ENCODE results near the gene ATP5F1B. TPM values are rescaled to one million over a fixed set of nuclear protein-coding genes. Genes with fewer than 3 reads are reported as not detected.

Gene ATP5F1B
- 303 and 479 TPM in 2 replicates for total RNA-seq

DNA sequence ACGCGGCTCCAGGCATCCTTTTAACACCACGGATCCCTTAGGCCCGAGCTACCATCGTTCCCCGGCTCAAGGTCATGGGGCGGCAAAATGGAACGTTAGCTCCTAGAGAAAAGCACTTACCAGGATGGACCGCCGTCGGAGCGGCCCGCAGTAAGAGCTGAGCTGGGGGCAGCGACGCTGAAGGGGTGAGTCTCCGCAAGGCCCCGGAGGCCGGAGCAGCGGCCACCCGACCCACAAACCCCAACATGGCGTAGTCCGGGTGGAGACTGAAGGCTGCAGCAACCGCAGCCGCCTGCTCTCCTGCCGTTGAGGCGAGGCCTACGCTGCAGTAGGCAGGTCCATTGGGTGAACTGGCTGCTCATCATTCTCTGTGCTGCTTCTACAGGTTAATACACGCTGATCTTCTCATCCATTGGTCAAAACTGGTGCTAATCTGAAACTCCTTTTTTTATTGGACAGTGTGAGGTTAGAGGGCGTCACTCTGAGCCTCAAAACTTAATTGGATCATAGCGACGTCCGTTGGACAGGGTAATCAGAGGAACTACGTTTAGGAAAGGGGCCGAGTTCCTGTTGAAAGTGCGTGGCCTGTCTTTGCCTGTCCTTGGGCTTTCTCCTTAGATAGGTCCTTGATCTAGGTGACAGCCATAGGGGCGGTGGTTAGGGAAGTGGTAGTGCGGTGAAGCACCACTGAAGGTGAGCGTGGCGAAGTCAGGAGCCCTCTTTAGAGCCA, at the start of gene ATP5F1B:
TSS of gene ATP5F1B (minus strand) at position 268 of the 730 bp plus-strand sequence. CDS start at position 247, 21 bp downstream.

DNA sequence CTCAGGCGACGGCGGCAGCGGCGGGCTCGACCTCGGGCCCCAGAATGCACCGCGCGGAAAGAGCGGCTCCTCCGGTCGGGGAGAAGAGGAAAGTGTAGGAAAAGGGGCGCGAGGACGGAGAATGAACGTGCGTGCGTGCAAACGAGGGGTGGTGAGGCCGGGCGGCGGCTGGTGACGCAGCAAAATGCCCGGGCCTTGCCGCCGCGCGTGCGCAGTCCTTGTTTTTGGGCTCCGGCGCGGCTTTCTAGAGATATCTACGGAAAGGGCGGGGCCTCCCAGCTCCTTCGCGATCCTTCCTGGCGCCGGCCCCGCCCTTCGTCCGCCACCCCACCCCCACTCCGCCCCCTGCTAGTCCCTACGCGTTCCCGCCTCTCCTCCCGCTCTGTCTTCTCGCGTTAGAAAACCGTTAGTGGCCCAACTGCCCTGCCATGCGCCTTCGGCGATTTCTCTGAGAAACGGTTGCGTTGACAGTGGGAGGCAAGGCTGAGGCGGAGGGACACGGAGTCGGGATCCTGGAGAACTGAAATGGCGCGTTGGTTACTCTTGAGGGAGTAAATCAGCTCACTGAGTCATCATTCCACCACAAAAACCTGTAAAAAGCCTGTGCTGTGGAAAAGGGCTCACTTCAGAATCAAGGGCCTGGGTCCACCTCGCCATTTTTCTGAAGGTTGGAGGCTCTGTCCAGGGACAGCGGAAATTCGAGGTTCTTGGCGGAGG, 42.5 kb upstream of the ATP5F1B start, which contains the start of gene PTGES3:
TSS of gene PTGES3 (minus strand) at position 156 of the 717 bp plus-strand sequence. CDS start 285 bp downstream, outside the sequence.

DNA sequence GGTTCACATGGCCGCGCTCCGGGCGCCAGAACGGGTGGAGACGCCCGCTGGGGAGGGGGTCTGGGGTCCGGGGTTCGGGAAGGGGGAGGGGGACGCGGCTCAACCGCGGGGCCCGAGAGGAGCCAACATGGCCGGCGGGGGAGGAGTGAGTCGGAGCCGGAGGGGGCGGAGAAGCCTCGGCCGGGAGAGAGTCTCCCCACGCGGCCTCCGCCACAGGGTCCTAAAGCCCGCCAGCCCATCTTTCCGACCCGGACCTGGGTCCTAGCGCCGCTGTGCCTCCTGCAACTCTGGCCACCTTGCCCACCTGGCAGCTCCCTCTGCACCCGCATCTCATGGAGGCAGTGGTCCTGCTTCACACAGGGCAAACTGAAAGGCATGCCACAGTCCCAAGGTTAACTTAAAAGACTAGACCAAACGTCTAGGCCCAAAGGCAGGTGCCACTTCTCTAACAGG, 15.6 kb downstream of the ATP5F1B start, which contains the start of gene BAZ2A:
TSS of gene BAZ2A (minus strand) at position 147 of the 453 bp plus-strand sequence. CDS start 12,796 bp downstream, outside the sequence.

Small RNA genes lying within 50 kb of the gene (small RNA-seq; reads per million reads assigned to genes)
- gene RN7SL809P = not detected
- not detected for gene RNU6-343P
- gene SNORD59A = 3,646 reads per million, percentile 100 among the genes with 10 or more reads in this experiment

Other genes starting within 250 kb of the ATP5F1B start
- 5.9 and 10.2 TPM in 2 replicates for gene TIMELESS, start 196.6 kb downstream of the ATP5F1B start, total RNA-seq
- gene MIP, start 191.3 kb downstream of the ATP5F1B start, total RNA-seq = not detected in 2 replicates
- 1.8 and 2.4 TPM in 2 replicates for gene SPRYD4, start 177.4 kb downstream of the ATP5F1B start, total RNA-seq
- under 0.01 TPM in 1 of 2 replicates, not detected in the other for gene GLS2, start 157.8 kb downstream of the ATP5F1B start, total RNA-seq
- gene RBMS2, start 124.2 kb downstream of the ATP5F1B start, total RNA-seq = 20.4 and 34.3 TPM in 2 replicates
- 48.0 and 58.9 TPM in 2 replicates for gene BAZ2A, start 15.7 kb downstream of the ATP5F1B start, total RNA-seq
- gene PTGES3, start 42.3 kb upstream of the ATP5F1B start, total RNA-seq = 58.5 and 72.6 TPM in 2 replicates
- gene NACA, start 79.3 kb upstream of the ATP5F1B start, total RNA-seq = 677 and 833 TPM in 2 replicates
- 8.1 and 8.2 TPM in 2 replicates for gene PRIM1, start 106.3 kb upstream of the ATP5F1B start, total RNA-seq
- 0.76 and 1.2 TPM in 2 replicates for gene HSD17B6, start 117.3 kb upstream of the ATP5F1B start, total RNA-seq